ENCODE data around the gene ABCC11.

- TF ChIP-seq CTCF (conservative IDR thresholded peaks at IDR 0.05; ENCODE audit: low read depth in 2 of 2) (no peak), REST (IDR thresholded peaks at IDR 0.05; ENCODE audit: unreplicated experiment) (no peak), NANOG (IDR thresholded peaks at IDR 0.05; ENCODE audit: borderline replicate concordance) (no peak), POLR2AphosphoS5 (IDR thresholded peaks at IDR 0.05; ENCODE audit: low read depth) (no peak)
Measured at GRCh38 chr16:48176635-48177408, 70.5 kb downstream of the ABCC11 start.
